WERI-Rb-1 (cell line): ENCODE data around the gene DNAJB2.

ENCODE experiments used
- DNase-seq: peaks from one replicate; pipeline ENCODE4 v3.0.0-alpha.2; 2020
- H3K27ac ChIP-seq: fragments of 250-450 bp; sonication (Bioruptor Pico); 2 replicates; pipeline ENCODE4 v1.5.1; 2020; ENCODE audit warnings: mild to moderate bottlenecking, moderate library complexity
- H3K27me3 ChIP-seq: fragments of 250-450 bp; sonication (Bioruptor Pico); 2 replicates; pipeline ENCODE4 v1.5.1; 2021; ENCODE audit warnings: mild to moderate bottlenecking, low read depth, moderate library complexity; ENCODE audit not compliant: insufficient read depth, severe bottlenecking
- H3K36me3 ChIP-seq: fragments of 250-450 bp; sonication (Bioruptor Pico); 2 replicates; pipeline ENCODE4 v1.5.1; 2020; ENCODE audit warnings: mild to moderate bottlenecking, moderate library complexity
- H3K4me3 ChIP-seq: 2 replicates; pipeline ENCODE4 v1.5.1; 2011; ENCODE audit warnings: low read depth, mild to moderate bottlenecking, control low read depth, low read length
- H3K9me3 ChIP-seq: fragments of 250-450 bp; sonication (Bioruptor Pico); 2 replicates; pipeline ENCODE4 v1.5.1; 2021; ENCODE audit warnings: mild to moderate bottlenecking, moderate library complexity; ENCODE audit not compliant: severe bottlenecking
- CTCF ChIP-seq: IDR thresholded peaks from 2 replicates; pipeline ENCODE4 v1.5.1; 2011; ENCODE audit warnings: low read depth, mild to moderate bottlenecking, control low read depth, inconsistent platforms, low read length

The DNAJB2 gene

DNA sequence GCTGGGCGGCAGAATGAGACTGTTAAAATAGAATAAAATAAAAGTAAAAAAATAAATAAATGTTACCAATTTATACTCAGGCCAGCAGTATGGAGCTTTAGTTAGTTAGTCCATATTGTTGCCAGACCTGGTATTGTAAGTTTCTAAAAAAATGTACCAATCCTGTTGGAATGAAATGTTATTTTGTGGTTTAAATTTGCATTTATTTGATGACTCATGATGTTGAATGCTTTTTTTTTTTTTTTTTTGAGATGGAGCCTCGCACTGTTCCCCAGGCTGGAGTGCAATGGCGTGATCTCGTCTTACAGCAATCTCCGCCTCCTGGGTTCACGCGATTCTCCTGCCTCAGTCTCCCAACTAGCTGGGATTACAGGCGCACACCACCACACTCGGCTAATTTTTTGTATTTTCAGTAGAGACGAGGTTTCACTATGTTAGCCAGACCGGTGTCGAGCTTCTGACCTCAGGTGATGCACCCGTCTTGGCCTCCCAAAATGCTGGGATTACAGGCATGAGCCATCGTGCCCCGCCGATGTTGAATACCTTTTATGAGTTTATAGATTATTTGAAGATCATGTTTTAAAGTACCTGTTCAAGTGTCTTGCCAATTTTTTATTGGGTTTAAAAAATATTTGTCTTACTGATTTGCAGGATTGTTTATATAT is 35.8 kb downstream of the DNAJB2 start:
- H3K27ac ChIP-seq: no peak overlapping the region
- TF ChIP-seq CTCF: no peak
- H3K27me3 ChIP-seq: no peaks in the 10 kb centered on the region
- H3K4me3 ChIP-seq: no peak overlapping the region
- no peaks in the 10 kb centered on the region for H3K9me3 ChIP-seq
- no peaks in the 10 kb centered on the region for H3K36me3 ChIP-seq
- no peak for DNase-seq

- H3K27me3 ChIP-seq: no peaks in the 10 kb centered on the region
- no peak for DNase-seq
- TF ChIP-seq CTCF: no peak
- no peaks in the 10 kb centered on the region for H3K9me3 ChIP-seq
- H3K4me3 ChIP-seq: no peak overlapping the region
- no peaks in the 10 kb centered on the region for H3K36me3 ChIP-seq
- H3K27ac ChIP-seq: no peak overlapping the region
Measured at GRCh38 chr2:219323434-219323833, 44.3 kb downstream of the DNAJB2 start.

- no peaks in the 10 kb centered on the region for H3K36me3 ChIP-seq
- no peaks in the 10 kb centered on the region for H3K9me3 ChIP-seq
- no peak overlapping the region for H3K4me3 ChIP-seq
- DNase-seq: no peak
- no peak for TF ChIP-seq CTCF
- H3K27me3 ChIP-seq: no peaks in the 10 kb centered on the region
- no peak overlapping the region for H3K27ac ChIP-seq
Measured at GRCh38 chr2:219325136-219325535, 46.0 kb downstream of the DNAJB2 start.

- Histone ChIP-seq H3K4me3 (no peak overlapping the region), H3K9me3 (no peaks in the 10 kb centered on the region), H3K36me3 (no peaks in the 10 kb centered on the region), H3K27ac (no peak overlapping the region), H3K27me3 (no peaks in the 10 kb centered on the region)
- TF ChIP-seq CTCF: no peak
- DNase-seq: no peak
Measured at GRCh38 chr2:219325657-219326315, 46.6 kb downstream of the DNAJB2 start.

DNA sequence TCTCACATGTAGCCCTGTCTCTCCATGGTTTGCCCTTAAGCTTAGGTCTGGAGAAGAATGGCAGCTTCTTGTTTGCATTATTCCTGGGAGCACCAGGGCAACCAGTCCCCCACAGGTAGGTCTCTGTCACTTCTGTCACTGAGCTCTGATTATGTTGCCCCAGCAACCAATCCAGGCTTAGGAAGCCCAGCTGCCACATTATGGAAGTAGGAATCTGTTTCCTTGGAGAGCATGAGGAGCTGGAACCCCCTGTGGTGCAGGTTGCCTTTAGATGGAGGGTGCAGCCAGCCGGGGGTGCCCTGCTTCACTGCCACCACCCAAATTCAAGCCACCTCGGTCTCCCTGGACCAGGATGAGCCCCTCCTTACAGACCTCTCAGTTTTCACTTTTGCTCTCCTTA is 48.6 kb downstream of the DNAJB2 start:
- Histone ChIP-seq H3K36me3 (no peaks in the 10 kb centered on the region), H3K4me3 (no peak overlapping the region), H3K27me3 (no peaks in the 10 kb centered on the region), H3K27ac (peak overlapping the region; percentile 88), H3K9me3 (no peaks in the 10 kb centered on the region)
- no peak for TF ChIP-seq CTCF
- peak; percentile 88 for DNase-seq
